Measurements from ENCODE around the gene PIWIL4.
"Not testable (repeated sequence)": the region's sequence is repeated elsewhere in the genome, so short reads cannot be mapped to it uniquely, and the experiment has no call there.

Gene PIWIL4

DNA sequence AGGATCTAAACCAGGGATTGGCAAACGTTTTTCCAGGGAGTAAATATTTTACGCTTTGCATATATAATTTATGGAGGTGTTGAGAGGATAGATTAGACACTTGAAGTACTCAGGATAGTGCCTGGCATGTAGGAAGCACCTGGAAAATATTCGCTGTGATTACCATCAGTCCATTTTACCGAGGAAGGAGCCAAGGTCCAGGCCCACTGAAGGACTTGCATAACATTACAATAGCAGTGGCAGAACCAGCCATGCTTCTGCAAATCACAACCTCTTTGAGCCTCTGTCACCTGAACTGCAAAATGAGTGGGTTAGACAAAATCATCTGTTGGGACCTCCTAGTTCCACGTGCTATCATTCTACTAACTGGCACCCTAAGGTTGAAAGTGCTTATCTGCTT lies 18.0 kb upstream of the PIWIL4 start:
- DNase-seq (ENCODE audit: low spot score), result no peak

DNA sequence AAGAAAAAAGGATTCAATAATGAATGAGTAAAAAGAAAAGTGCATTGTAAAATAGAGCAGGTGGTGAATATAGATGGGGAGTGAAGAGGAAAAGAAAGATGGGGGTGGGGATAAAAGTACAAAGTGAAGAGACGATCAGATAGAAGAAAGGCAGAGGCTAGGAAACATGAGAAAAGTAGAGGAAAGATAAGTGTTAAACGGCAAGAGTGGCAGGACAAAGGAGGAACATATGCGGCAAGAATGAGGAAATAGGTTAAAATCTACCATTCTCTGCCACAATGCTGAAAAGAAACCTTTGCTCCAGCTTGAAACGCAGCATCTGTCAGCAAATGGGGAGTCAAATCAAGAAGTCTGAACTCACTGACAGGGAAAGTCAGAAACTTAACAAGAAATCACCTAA lies 16.7 kb upstream of the PIWIL4 start:
- no peak for DNase-seq (ENCODE audit: low spot score)

DNA sequence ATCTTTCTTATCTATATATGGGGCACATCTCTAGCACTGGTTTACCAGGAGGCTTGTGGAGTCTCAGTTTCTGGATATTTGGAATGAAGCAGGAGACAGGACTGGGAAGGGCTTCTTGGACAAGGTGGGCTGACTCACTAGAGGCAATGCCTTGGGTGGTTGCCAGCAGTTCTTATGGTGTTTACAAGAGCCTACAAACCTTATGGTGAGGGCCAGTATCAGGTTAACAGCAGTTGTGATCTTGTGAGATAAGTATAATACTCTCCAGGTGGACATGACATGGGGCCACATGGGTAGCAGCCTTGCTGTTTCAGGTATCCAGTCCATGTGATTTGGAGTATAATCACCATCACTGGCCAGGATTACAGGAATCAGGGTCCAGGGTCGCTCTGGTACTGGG lies 13.2 kb upstream of the PIWIL4 start:
- no peak for DNase-seq (ENCODE audit: low spot score)

DNA sequence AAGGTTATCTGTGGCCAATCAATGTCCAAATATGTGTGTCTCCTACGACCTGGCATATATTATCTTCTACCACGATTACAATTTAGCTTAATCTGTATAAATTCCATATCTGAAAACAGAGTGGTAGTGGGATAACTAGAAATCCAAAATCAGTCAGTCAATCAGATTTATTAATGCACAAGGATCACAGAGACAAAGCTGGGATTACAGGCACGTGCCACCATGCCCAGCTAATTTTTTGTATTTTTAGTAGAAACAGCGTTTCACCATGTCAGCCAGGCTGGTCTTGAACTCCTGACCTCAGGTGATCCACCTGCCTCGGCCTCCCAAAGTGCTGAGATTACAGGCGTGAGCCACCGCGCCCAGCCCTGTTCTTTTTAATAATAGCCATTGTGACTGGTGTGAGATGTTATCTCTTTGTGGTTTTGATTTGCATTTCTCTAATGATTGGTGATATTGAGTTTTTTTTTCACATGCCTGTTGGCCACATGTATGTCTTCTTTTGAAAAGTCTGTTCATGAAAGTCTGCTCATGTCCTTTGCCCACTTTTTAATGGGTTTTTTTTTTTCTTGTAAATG lies 11.3 kb upstream of the PIWIL4 start:
- not testable (repeated sequence) for DNase-seq (ENCODE audit: low spot score)

DNA sequence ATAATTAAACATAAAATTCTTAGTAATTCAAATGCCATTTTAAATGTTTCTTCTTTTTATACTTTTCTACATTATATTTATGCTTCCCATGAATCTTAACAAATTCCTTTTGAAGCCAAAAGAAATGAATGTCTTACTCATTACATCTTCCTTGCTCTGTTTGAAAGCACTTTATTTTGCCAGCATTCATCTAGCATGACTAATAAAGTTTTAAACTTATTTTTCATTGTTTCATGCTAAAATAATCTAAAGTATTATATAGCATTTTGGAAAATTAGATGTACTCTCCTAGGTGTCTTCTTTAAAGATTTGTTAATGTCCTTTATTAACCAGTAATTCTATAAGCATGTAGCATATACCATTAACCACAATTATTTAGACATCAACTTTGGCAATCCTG lies 9.7 kb upstream of the PIWIL4 start:
- DNase-seq (ENCODE audit: low spot score), result no peak

DNA sequence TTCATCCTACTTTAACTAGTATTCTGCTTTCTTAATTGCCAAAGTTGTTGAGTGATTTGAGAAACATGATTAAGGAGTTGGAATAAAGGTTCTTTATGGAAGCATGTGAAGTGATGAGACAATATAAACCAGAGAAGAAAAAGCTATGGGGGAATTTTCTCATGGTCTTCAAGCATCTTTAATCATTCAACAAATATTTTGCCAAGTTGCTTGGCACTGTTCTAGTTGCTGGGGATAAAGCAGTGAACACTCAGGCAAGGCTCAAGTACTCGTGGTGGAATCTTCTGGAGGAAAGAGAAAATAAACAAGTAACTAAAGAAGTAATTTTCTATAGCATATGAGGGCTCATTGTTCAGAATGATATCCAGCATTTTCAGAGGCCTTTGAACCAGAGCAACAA lies 9.2 kb upstream of the PIWIL4 start:
- DNase-seq (ENCODE audit: low spot score), result no peak

DNA sequence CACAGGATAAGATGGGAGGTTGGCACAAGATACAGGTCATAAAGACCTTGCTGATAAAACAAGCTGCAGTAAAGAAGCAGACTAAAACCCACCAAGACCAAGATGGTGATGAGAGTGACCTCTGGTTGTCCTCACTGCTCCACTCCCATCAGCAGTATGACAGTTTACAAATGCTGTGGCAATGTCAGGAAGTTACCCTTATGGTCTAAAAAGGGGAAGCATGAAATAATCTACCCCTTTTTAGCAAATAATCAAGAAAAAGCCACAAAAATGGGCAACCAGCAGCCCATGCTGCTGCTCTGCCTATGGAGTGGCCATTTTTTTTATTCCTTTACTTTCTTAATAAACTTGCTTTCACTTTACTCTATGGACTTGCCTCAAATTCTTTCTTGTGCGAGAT lies 8.7 kb upstream of the PIWIL4 start:
- DNase-seq (ENCODE audit: low spot score), result no peak

DNA sequence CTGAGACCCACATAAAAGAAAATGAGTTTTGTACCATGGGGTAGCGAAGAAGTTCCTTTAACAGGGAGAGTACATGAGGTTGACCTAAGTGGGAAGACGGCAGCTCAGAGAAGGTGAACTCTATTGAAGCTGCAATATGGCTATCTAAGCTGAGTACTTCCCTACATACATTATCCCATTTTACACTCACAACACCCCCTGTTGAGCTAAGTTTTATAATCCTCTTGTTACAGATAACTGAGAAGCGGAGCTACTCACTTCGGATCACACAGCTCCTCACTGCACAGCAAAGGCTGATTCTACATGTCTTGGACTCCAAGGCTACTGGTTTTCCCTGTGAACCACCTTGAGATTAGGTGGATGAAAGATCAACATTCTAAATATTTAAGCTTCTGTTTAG lies 8.2 kb upstream of the PIWIL4 start:
- no peak for DNase-seq (ENCODE audit: low spot score)

DNA sequence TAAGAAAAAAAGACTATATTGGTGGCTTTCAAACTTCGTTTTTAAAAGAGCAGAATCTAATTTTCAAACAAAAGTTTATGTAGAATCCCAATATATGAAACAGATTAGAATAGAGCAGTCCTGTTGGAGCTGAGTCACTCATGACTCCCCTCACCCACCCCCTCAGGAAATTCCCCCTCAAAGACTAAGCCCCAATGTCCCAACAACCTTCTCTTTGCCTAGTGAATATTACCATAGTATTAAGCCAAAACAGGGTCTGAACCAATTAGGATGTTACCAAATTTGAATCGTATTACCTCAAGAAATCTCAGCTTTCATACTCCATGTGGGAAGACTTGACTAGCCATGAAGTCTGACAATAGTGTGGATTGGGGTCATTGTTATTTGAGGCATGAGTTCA lies 7.8 kb upstream of the PIWIL4 start:
- DNase-seq (ENCODE audit: low spot score), result no peak

DNA sequence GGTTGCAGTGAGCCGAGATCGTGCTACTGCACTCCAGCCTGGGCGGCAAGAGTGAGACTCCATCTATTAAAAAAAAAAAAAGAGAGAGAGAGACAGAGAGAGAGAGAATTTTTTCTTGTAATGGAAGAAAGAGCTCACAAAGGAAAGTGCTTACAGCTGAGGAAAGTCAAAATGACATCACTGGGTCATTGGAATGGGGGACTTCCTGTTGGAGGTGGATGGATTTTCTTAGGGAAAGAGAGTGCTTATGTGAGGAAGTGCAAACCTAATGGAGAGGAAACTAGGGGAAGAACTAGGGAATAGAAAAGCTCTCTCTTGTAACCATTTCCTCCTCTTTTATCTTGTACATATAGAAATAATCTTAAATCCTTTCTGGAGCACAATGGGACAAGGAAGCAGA lies 6.3 kb upstream of the PIWIL4 start:
- DNase-seq (ENCODE audit: low spot score), result no peak

DNA sequence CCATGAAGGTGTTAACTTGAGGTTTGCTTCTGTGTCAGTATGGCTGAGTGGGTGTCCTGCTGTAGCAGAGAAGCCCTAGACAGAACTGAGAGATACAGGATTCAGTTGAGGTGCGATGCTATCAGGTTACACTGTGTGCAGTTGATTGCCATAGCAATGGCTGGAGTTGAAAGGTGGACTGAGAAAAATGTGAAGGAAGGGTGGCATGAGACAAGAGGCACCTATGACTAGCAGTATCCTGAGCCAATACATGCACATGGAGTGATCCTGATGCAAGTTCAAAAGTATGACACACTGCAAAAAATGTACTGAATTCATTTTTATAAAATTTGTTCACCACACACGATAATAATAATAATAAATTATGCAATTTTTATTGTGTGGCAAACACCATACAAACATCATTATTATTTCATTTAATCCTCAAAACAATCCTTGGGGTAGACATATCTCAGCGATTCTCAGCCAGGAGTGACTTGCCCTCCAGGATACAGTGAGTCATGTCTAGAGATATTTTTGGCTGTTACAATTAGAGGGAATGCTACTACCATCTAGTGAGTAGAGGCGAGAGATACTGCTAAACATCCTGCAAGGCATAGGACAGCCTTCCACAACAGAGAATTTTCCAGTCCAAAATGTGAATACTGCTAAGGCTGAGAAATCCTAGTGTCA lies 3.9 kb upstream of the PIWIL4 start:
- no peak for DNase-seq (ENCODE audit: low spot score)

DNA sequence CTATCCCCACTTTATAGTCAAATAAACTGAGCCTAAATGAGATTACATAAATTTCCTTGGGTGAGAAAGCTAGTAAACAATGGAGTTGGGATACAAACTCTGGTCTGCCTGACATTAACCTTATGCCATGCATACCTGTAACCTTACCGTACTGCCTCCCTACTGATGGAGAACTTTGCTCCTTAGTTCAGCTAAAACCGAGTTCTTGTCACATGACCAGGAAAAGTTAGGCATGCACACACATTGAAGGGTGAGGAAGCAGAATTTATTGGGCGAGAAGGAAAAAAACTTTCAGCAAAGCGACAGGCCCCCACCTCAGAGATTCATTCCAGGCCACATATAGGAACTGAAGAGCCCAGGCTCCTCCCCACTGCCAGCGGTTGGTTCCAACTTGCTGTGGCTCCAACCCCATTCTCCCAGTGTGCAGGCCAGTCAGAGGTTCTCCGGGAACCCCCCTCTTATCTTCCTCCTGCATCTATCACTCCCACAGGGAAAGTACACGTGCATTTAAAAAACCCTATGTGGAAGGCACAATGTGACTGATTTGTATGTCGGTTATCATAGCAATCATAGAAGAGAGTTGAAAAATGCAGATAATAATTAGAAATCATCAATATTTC lies 3.2 kb upstream of the PIWIL4 start:
- no peak for DNase-seq (ENCODE audit: low spot score)

DNA sequence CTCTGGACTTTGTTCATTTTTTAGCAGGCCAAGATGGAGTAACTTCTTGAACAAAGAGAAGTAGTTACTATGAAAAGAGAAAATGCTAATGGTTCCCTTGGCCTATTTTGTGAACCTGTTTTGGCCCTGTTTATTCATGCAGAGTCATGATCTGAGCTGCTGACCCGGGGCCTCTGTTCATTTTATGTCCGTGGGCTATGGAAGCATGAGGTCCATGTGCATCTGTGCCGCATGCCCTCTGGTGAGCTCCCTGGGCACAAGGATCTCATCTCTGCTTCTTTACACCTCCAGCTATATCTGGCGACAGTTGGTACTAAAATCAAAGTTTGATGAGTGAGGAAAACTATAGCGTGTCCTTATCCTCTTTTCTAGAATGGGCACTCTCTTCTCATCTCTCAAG lies 1.0 kb downstream of the PIWIL4 start:
- DNase-seq (ENCODE audit: low spot score), result no peak

DNA sequence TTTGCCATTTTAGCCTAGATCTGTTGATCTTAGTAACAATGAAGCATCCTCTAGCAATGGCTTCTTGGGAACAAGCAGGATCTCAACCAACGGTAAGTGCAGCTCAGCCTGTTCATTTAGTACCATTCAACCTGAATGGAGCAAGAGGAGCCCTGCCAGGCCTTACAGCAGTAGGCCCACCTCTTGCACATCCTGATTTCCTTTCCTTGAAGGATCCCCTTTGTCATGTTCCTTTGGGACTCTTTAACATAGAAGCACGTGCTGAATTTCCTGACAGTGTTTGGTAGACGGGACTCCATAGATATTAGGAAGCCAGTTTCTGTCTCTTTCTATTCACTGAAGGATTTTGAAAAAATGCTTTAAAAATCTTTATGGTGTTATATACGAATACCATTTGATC lies 1.5 kb downstream of the PIWIL4 start:
- DNase-seq (ENCODE audit: low spot score), result no peak

DNA sequence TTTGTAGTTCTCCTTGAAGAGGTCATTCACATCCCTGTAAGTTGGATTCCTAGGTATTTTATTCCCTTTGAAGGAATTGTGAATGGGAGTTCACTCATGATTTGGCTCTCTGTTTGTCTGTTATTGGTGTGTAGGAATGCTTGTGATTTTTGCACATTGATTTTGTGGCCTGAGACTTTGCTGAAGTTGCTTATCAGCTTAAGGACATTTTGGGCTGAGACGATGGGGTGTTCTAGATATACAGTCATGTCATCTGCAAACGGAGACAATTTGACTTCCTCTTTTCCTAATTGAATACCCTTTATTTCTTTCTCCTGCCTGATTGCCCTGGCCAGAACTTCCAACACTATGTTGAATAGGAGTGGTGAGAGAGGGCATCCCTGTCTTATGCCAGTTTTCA lies 5.8 kb downstream of the PIWIL4 start:
- DNase-seq (ENCODE audit: low spot score), result not testable (repeated sequence)

DNA sequence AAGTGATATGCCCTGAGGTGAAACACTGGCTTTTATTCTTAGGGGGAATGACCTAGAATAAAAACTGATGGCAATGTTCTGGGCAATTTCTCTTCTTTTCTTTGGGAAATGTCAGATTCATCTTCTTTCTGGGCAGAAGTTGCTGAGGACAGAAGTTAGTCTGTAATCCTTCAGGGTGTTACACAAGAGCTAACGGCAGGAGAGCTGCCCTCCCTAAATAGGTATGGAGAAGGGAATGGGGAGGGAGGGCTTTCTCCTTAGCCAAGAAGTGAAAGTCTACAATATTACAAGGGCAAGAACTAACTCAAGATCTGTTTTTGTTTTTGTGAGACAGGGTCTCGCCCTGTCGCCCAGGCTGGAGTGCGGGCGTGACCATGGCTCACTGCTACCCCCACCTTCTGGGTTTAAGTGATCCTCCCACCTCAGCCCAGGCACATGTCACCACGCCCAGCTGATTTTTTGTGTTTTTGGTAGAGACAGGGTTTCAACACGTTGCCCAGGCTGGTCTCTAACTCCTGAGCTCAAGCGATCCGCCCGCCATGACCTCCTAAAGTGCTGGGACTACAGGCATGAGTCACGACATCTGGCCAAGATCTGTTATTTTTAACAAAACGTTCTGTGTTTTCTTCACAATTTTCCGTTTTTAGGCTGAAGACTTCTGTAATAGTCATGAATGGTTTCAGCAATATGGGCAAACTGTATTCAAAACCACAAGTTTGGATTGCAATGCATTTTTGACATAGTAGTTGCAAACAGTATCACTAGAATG lies 7.2 kb downstream of the PIWIL4 start:
- no peak for DNase-seq (ENCODE audit: low spot score)

DNA sequence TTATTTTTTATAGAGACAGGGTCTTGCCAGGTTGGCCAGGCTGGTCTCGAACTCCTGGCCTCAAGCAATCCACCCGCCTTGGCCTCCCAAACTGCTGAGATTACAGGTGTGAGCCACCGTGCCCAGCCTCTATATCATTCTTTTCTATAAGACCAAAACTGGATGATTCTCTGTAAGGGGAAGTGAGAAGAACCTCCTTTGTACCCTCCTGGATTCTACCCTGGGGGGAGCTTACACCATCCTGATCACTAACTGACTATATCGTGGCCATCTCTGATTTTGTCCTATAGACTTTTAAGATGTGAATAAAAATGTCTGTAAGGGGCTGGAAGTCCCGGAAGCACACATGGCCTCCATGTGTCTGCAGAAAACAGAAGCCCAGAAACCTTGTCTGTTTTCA lies 9.1 kb downstream of the PIWIL4 start:
- no peak for DNase-seq (ENCODE audit: low spot score)

DNA sequence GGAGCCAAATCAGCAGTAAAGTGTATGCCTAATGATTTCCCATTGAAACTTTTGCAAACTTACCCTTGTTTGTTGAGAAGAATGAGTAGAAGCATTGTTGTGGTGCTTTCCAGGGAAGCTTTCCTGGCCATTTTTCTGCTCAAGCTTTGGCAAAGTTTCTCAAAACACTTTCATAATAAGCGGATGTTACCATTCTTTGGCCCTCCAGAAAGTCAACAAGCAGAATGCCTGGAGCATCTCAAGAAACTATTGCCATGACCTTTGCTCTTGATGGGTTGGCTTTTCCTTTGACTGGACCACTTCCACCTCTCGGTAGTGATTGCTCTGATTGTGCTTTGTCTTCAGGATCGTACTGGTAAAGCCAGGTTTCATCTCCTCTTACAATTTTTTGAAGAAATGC lies 10.7 kb downstream of the PIWIL4 start:
- no peak for DNase-seq (ENCODE audit: low spot score)

DNA sequence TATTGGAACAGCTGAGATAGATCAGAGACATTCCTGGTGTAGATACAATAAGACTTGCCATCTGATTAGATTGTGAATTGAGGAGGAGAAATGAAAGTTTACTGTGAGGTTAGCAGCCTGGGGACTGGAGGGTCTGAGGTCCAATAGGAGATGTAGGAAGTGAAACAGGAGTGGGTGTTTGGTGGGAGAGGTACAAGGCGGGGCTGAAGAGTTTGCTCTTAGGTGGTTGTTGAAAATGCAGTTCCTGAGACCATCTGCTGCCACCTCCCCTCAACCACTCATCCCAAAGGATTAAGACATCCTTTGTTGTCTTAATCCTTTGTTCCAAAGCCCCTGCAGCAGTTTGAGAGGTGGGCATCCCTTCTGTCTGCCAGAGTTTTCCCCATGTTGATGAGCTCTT lies 14.8 kb downstream of the PIWIL4 start:
- DNase-seq (ENCODE audit: low spot score), result no peak

DNA sequence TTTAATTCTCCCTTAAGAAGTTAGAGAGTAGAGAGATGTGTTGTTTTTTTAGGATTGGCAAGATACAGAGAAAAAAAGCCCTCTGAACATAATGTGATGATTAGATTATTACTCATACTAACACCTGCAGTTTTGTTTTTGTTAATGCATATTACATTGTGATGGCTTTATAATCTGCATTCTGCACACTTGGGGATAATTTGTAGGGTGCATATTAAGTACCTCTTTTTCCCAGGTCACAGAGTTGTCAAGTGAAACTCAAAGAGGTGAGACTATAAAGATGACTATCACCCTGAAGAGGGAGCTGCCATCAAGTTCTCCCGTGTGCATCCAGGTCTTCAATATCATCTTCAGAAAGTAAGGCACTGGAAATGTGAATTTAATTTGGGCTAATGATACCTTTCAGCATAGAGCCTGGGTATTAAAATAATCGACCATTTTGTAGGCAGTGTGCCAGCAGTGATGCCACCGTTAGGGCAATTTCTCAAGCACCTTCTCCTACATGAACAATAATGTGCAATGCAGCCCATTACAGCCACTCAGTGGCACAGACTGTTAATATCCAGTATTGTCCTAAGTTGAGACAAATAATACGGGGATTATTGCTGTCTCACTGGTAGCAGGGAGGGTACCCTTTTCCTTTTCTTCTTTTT lies 16.2 kb downstream of the PIWIL4 start:
- no peak for DNase-seq (ENCODE audit: low spot score)

DNA sequence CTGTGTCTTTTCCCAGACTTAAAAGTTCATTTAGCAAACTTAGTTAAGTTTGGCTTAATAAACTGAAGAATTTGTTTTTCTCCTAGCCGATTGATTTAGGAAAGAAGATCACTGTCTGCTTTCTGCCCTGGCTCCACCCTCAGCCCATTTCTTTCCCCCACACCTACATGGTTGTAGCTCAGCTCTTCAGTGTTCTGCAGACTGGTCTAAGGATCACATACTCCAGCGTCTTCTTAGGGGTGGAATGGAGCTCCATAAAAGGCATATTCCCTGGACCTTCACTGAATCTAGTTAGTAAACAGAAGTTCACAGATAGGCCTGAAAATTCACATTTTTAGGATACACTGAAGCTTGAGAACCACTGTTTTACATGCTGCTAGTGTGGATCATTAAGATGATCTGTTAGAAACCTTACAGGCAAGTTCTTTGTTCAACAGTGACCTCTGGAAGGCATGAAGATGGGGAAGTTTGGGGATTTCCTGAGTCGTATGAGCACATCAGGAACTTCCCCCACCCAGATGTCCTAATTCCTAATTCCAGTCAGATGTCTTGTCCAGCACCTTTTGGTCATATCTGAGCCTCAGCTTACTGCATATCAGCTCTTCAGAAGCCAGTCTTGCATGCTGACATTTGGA lies 16.8 kb downstream of the PIWIL4 start:
- no peak for DNase-seq (ENCODE audit: low spot score)

DNA sequence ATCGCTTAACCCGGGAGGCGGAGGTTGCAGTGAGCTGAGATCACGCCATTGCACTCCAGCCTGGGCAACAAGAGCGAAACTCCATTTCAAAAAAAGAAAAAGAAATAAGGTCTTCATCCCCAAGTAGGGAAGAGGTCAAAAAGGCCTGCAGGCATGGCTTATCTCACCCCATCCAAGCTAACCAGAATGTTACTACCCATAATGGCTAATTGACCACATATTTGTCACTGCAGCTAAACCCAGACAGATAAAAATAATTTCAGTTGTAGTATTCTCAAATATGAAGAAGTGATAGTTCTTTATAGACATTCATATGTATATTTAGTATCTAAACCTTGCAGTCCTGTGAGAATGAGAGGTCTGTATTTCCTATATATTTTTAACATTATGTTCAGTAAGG lies 17.8 kb downstream of the PIWIL4 start:
- no peak for DNase-seq (ENCODE audit: low spot score)
